ENCODE measurements around the gene AP1M2.
"Not testable (repeated sequence)": the region's sequence is repeated elsewhere in the genome, so short reads cannot be mapped to it uniquely, and the experiment has no call there.

AP1M2 gene

DNA sequence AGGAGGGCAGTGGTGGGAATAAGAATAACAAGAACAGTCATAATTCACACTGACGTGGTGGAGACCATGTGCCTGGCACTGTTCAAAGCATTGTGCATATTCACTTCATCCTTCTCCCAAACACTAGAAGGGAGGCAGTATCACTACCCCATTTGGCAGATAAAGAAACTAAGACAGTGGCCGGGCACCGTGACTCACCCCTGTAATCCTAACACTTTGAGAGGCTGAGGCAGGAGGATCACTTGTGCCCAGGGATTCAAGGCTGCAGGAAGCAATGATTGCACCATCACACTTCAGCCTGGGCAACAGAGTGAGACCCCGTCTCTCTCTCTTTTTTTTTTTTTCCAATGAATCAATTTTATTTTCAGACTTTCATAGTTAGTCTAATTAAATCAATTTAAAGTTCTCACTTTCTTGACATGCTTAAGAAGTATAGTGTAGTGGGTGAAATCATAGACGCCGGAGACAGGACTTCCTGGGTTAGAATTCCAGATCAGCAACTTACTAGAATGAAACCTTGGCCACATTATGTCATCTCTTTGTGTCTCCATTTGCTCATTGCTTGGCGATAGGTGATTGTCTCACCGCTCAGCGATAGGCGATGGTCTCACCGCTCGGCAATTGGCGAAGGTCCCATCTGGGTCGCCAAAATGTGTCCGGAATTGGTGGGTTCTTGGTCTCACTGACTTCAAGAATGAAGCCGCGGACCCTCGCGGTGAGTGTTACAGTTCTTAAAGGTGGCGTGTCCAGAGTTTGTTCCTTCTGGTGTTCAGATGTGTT lies 48.7 kb downstream of the AP1M2 start:
- Histone ChIP-seq H3K27ac (no peak overlapping the region), H3K4me3 (no peak overlapping the region)
- TF ChIP-seq, protein P1, sequence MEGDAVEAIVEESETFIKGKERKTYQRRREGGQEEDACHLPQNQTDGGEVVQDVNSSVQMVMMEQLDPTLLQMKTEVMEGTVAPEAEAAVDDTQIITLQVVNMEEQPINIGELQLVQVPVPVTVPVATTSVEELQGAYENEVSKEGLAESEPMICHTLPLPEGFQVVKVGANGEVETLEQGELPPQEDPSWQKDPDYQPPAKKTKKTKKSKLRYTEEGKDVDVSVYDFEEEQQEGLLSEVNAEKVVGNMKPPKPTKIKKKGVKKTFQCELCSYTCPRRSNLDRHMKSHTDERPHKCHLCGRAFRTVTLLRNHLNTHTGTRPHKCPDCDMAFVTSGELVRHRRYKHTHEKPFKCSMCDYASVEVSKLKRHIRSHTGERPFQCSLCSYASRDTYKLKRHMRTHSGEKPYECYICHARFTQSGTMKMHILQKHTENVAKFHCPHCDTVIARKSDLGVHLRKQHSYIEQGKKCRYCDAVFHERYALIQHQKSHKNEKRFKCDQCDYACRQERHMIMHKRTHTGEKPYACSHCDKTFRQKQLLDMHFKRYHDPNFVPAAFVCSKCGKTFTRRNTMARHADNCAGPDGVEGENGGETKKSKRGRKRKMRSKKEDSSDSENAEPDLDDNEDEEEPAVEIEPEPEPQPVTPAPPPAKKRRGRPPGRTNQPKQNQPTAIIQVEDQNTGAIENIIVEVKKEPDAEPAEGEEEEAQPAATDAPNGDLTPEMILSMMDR (IDR thresholded peaks at IDR 0.05), result no peak
- DNase-seq (ENCODE audit: low spot score), result no peak

DNA sequence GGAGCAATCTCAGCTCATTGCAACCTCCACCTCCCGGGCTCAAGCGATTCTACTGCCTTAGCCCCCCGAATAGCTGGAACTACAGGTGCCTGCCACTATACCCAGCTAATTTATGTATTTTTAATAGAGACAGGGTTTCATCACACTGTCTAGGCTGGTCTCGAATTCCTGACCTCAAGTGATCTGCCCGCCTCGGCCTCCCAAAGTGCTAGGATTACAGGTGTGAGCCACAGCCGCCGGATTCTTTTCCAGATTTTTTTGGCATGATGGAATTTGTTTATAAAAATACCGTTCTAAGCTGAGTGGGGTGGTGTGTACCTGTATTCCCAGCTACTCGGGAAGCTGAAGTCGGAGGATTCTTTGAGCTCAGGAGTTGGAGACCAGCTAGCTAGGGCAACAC lies 49.4 kb downstream of the AP1M2 start:
- TF ChIP-seq, protein P1 (IDR thresholded peaks at IDR 0.05), result no peak
- Histone ChIP-seq H3K27ac (no peak overlapping the region), H3K4me3 (no peak overlapping the region)
- DNase-seq (ENCODE audit: low spot score), result no peak

DNA sequence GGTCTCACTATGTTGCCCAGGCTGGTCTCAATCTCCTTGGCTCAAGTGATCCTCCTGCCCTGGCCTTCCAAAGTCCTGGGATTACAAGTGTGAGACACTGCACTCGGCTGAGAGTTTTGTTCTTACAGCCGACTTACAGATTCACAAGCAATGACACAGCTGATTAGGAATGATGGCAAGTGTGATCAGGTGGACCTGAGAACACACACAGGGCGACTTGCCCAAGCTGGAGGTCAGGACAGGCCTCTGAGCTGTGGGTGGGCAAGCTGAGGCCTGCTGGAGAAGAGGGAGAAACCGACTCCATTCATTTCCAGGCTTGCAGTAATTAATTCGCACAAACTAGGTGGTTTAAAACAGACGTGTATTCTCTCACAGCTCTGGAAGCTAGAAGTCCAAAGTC lies 51.5 kb downstream of the AP1M2 start:
- no peak for DNase-seq (ENCODE audit: low spot score)
- Histone ChIP-seq H3K4me3 (no peak overlapping the region), H3K27ac (no peak overlapping the region)
- TF ChIP-seq, protein P1 (IDR thresholded peaks at IDR 0.05), result no peak

GRCh38 chr19:10533646-10534386 lies 53.3 kb downstream of the AP1M2 start:
- TF ChIP-seq, protein P1 (IDR thresholded peaks at IDR 0.05), result no peak
- Histone ChIP-seq H3K4me3 (no peak overlapping the region), H3K27ac (peak overlapping the region in 1 of 2 donors; percentile 58)
- DNase-seq (ENCODE audit: low spot score), result no peak

DNA sequence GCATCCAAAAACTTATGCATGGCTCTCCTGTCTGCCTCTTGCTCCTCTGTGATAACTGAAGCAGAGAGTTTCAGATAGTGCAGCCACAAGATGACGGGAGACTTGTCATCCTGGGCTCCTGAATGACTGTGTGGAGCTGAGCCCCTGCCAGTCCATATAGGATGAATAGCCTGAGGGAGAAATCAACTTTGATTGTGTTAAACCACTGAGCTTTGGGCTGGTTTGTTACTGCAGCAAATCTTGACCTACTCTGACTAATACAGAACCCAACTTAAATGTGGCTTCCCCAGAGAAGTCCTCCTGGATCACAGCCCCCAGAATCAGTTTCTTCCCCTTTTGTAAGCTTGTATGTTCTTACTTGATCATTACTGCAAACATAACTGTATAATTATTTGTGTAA lies 54.7 kb downstream of the AP1M2 start:
- Histone ChIP-seq H3K4me3 (no peak overlapping the region), H3K27ac (no peak overlapping the region)
- DNase-seq (ENCODE audit: low spot score), result no peak
- TF ChIP-seq, protein P1 (IDR thresholded peaks at IDR 0.05), result no peak

- H3K4me3 ChIP-seq; H3K27ac ChIP-seq; DNase-seq (ENCODE audit: low spot score): not testable (repeated sequence)
Measured at GRCh38 chr19:10526887-10527286, 60.2 kb downstream of the AP1M2 start.

DNA sequence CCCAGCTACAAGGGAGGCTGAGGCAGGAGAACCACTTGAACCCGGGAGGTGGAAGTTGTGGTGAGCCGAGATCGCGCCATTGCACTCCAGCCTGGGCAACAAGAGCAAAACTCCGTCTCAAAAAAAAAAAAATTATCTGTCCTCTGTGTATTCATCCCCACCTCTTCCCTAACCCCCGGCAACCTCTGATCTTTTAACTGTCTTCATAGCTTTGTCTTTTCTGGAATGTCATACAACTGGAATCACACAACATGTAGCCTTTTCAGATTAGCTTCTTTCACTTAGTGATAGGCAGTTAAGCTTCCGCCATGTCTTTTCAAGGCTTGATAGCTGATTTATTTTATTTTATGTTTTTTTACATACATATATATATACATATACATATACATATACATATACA lies 61.5 kb downstream of the AP1M2 start:
- Histone ChIP-seq H3K4me3 (no peak overlapping the region), H3K27ac (no peak overlapping the region)
- no peak for DNase-seq (ENCODE audit: low spot score)
- TF ChIP-seq, protein P1 (IDR thresholded peaks at IDR 0.05), result no peak

Data from coronary artery (tissue), 2 donors.